GM19035 (cell line): Measurements from ENCODE around the gene NCS1.
"Not testable (repeated sequence)": the region's sequence is repeated elsewhere in the genome, so short reads cannot be mapped to it uniquely, and the experiment has no call there.

Source experiments
- ATAC-seq: cut with Tn5 transposase; IDR thresholded peaks from one replicate; pipeline ENCODE4 v1.9.1; 2021; ENCODE audit not compliant: unreplicated experiment

Gene NCS1

DNA sequence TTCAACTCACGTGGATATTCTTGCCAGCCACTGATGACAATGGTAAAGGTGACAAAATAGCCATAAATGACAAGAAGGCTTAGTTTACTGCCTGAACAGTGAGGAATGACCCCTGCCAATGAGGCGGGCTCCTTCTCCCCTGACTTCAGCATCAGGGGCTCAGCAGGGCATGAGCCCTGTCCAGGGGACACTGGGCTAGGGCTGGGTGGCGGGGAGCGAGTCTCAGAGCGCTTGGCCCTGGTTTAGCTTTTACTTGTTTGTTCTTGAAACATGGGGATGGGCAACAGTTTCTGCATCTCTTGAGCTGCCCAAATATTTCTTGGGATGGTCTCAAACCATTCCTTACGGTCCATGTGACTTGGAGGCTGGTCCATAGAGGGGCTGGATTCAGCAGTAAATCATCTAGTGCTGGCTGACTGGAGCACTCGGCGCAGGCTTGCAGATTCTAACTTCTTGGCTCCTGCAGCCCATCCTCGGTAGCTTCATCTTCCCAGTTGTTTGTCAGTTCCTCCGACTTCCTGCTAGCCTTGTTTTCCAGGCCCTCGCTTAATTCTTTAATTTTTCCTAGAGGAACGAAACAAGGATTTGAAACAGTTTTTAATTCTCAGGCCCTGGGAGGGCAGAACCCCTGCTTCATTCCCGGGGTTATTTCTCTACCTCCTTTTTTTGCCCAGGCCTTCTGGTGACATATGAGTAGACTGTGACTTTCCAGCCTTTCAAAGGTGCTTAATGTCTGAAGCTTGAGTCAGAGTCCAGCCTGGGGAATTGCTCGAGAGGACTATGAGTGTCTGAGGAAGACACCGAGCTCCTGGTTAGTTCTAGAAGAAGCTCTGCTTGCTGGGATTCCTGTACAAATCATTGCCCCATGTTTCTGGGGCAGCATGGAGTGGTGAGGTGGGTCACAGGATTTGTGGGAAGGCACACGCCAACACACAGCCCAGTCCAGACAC is 88.9 kb downstream of the NCS1 start:
- no peak for ATAC-seq

DNA sequence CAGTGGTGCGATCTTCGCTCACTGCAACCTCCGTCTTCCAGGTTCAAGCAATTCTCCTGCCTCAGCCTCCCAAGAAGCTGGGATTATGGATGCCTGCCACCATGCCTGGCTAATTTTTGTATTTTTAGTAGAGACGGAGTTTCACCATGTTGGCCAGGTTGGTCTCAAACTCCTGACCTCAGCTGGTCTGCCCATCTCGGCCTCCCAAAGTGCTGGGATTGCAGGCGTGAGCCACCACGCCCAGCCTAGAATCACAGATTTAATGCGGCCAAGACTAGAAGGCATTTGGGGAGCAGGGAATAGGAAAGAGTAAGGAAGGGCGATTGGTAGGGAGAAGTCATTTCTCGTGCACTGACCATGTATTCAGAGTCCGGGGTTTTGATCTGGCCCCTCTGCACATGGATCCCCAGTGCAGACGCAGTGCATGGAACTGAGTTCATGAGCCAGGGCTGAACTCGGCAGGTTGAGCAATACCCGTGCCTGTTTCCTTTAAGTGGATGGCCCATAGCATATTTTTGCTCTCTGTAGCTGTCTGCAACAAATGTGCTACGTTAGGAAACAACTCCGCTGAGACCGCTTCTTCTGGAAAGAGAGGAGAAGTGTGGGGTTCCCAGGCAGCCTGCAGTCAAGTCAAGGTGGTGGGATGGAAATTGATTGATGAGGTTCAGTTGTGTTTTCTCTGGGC is 90.0 kb downstream of the NCS1 start:
- ATAC-seq, result no peak

DNA sequence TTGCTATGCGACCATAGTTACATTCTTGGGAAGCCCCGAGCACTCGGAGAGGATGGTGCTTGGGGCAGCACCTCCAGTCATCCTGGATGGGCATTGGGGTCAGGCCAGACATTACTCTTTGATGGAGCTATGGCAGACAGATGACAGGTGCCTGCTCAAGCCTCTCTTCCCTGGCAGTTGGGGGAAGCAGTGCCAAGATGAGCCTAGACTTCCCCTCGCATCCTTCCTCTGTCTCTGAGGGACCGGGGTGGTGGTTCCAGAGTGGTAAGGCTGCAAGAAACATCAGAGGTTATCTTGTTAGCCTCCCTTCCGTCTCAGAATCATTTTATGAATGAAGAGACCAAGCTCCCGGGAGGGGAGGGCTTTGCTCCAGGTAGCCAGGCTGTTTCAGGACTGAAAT is 90.6 kb downstream of the NCS1 start:
- ATAC-seq, result no peak

DNA sequence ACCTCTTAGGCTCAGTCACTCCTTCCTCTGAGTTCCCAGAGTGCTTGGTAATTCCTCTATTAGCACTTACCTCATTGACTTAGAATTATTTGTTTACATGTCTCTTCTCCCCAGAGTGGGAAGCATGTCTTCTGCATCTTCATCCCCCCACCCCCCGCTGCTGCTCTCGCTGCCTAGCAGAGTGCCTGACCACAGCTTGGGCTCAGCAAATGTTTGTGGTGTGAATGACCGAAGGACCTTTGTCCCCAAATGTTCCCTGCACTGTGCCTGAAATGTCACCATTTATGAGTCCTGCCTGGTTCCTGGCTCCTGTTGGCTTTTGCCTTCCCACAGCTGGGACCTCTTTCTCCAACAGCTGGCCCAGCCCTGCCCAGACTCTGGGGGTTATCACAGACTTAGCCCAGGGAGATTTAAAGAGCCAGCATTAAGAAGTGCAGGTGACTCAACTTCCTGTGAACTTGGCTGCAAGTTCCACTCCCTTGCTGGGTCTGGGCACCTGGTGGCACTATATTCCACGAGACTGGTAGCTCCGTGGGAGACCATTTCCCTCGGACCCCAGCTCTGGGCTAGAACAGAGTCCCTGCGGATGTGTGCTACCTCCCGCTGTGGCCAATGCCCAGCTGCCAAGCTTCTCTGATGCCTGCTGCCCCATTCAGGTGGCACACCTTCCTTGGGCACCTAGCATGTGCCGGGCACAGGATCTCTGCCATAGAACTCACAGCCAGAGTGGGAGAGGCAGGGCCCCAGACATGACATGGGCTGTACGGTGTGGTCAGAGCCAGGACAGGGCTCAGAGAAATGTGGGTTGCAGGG is 91.6 kb downstream of the NCS1 start:
- no peak for ATAC-seq

DNA sequence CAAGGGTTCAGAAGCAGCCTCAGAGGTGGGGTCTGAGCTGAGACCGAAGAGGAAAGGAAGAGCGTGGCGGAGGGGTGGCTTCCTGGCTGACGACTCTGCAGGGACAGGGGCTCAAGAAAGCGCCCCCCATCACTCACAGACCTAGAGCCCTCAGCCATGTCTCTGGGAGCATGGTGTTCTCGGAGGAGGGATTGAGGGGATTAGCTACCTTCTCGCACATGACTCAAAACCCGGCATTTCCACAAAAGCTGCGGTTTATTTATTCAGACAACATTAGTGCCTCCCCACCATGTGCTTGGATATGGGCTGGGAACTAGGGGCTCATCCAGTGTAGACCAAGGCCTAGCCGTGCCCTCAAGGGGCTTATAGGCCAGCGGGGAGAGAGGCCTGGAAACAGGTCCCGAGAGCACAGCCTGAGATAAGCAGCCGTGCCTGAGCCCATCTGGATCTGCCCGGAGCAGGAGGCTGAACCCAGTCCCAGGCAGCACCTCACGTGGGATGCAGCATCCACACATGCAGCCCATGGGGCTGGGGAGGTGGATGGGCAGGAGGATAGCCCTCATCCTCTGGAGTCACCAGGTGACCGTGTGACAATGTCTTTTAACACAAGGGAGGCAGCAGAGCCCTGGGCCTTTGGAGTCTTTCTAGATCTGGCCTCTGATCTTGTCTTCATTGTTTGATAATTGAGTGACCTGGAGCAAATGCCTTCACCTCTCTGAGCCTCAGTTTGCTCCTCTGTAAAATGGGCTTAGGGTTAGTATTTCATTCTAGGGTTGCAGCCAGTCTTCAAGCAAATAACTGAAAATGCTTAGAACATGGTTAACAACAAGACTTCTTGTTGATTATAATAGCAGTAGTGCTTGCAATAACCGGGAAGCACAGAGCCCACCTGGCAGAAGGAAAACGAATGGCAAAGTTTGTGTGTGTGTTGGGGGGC is 92.5 kb downstream of the NCS1 start:
- ATAC-seq, result no peak

DNA sequence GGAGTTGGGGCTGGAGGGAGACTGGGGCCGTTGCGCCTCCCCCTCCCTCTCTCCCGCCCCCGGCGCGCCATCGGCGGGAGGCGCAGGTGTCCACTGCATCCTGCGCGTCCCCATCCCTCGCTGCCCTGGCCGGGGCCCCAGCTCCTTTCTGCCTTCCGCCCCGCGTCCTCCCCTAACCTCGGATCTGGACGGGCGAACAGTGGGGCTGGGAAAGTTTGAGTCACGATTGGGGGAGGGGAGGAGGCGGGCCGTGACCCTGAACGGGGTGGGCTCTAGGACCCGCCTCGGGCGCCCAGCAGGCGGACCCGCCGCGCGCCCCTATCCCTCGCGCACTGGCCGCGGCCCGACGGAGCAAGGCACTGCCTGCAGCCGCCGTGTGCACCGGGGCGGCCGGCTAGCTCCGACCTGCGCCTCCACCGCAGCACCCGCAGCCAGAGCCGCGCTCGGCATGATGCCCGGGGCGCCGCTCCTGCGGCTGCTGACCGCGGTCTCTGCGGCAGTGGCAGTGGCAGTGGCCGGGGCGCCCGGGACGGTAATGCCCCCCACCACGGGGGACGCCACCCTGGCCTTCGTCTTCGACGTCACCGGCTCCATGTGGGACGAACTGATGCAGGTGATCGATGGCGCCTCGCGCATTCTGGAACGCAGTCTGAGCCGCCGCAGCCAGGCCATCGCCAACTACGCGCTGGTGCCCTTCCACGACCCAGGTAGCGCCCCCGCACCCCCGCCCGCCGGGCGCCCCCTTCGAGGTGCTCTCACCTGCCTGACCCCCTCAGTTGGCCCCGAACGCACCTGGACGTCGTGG is 93.4 kb downstream of the NCS1 start, which contains the start of gene HMCN2:
Gene HMCN2, plus strand, starts transcription at position 330 of the 805 bp plus-strand sequence. Its CDS starts 119 bp downstream, at position 449.
- ATAC-seq, result no peak

DNA sequence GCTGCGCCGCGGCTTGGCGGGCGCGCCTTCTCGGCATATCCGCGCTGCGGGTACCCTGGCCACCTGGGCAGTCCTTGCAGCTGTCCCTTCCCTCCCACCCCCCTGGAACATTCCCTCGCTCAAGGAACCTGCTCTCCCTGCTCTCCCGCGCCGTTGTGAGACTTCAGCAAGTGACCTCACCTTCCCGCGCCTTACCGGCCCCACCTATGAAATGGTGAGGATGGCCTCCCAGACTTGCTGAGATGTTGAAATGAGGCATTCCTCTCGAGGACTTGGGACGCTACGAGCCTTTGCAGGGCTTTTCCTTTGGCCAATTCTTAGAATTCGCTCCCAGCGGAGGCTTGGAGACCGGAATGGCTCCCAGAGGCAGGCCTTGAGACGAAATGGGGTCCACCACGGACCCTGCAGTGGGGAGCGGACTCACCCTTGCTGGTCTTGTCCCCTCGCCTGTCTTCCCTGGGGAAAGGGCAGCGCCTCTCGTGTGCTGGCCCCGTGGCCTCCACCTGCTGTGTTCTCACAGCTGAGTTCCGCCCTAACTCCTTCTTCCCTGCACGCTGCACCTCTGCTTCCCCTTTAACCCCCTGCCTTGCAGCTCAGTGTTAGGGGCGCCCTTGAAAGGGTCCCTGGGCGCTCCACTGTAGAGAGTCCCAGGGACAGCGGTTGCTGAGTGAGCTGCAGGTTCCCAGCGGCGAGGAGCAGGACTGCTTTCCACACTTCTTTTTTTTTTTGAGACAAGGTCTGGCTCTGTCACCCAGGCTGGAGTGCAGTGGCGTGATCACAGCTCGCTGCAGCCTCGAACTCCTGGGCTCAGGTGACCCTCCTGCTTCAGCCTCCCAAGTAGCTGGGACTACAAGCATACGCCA is 94.3 kb downstream of the NCS1 start:
- no peak for ATAC-seq

DNA sequence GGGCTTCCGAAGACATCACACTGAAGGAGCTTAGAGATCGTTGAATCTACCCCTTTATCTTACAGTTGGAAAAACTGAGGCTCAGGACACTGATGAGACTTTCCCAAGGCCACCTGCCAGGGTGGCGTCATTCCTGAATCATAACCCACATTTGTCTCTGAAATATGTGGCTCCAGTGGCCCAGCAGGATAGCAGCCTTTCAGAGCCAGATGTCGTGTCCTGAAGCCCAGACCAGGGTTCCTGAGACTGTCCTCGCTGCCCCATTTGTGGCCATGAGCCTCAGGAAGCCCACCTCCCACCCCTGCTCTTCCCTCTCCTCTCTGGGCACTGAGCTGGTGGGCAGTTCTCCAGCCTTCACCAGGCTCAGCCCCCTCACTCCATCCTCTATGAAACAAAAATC is 95.7 kb downstream of the NCS1 start:
- ATAC-seq, result no peak

DNA sequence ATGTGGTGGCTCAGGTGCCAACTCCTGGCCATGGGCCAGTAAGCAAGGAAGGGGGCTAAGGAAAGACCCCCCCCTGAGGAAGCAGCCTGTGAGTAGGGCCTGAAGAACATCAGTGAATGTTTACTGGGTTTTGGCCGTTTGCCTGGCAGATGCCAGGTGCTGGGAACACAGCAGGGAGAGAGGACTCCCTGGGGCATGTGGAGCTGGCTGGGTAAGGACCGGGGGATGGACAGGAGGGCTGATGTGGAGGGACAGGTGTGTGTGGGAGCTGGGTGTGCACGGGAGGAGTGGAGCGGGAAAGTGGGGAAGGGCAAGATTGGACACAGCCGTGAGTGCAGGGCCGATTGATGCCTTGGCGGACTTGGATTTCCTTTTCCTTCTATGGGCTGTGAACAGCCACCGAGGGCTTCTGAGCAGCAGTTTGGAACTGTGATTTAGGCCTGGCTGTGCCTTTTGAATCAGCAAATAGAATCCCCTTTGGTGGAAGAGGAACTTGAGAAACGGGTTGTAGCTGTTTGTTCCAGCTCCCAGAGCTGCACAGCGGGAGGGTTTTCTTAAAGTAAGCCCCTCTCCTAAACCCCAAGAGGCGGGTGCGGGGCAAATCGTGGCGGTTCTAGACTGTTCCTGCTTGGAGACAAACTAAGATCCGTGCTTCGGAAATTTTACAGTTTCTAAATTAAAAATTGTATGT is 96.5 kb downstream of the NCS1 start:
- no peak for ATAC-seq

DNA sequence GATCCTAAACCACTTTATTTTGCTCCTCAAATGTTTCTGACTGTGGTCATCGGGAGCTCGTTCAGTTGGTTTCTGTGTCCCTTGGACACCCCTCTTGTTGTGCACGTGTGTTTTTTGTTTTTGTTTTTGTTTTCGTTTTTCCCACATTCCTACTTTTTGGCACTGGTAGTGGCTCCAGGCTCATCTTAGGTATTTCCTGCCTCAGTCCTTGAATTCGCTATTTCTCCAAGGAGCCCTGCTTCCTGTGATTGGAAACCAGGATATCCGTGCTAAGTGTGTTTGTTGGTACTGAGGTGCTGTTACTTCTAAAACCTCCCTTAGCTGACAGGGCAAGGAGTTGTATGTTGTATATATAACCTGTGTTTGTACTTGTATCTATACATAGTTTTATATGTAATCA is 99.3 kb downstream of the NCS1 start:
- no peak for ATAC-seq

DNA sequence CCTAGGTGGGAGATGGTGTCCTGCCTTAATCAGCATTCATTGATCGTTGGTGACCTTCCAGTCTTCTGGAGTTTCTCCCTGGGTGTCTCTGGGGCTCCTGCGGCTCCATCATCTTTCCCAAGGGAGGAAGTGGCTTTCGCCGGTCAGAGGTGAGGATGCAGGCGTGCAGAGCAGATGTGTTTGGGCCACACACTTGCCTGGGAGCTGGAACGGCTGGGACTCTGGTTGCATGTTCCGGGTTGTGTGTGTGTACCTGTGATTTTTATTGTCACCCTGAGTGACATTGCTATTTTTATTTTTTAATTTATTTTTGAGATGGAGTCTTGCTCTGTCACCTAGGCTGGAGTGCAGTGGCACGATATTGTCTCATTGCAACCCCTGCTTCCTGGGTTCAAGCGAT is 103.0 kb downstream of the NCS1 start:
- no peak for ATAC-seq

DNA sequence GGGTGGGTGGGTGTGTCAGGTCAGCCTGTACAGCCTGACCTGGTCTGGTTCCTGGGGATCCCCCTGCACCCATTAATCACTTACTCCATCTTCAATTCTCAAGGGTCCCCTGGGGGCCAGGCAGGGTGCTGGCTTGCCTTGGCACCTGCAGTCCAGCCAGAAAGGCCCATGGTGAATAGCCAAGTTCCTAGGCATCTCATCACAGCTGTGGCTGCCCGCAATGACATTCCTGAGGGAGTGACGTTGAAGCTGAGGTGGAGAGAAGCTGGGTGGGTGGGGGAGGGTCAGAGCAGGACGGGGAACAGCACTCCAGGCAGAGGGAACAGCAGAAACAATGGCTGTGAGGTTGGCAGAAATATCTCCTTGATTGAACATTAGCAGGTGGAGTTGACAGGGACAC is 103.9 kb downstream of the NCS1 start:
- ATAC-seq, result no peak

DNA sequence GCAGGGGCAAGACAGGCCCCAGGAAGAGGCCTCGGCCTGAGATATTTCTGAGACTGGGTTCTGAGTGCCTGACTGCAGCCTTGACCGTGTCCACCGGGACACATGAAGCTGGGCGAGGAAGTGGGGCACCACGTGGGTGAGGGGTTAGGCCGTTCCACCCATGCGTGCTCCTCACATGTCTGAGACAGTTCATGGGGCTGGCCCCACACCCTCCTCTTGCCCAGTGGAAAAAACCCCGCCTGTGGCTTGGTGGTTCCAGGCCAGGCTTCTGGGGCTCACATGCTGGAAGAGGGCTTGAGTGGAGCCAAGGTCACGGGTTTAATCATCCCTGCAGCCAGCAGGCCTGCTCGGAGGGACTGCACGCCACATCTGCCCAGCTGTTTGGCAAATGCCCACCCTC is 104.8 kb downstream of the NCS1 start:
- ATAC-seq, result no peak

DNA sequence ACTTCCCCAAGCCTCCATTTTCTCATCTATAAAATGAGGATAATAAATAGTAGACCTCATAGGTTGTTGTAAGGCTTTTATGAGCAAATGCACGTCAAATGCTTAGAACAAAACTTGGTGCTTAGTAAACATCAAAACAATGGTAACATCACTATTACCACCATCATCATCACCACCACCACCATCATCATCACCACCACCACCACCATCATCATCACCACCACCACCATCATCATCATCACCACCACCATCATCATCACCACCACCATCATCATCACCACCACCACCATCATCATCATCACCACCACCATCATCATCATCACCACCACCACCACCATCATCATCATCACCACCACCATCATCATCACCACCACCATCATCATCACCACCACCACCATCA is 105.3 kb downstream of the NCS1 start:
- not testable (repeated sequence) for ATAC-seq

DNA sequence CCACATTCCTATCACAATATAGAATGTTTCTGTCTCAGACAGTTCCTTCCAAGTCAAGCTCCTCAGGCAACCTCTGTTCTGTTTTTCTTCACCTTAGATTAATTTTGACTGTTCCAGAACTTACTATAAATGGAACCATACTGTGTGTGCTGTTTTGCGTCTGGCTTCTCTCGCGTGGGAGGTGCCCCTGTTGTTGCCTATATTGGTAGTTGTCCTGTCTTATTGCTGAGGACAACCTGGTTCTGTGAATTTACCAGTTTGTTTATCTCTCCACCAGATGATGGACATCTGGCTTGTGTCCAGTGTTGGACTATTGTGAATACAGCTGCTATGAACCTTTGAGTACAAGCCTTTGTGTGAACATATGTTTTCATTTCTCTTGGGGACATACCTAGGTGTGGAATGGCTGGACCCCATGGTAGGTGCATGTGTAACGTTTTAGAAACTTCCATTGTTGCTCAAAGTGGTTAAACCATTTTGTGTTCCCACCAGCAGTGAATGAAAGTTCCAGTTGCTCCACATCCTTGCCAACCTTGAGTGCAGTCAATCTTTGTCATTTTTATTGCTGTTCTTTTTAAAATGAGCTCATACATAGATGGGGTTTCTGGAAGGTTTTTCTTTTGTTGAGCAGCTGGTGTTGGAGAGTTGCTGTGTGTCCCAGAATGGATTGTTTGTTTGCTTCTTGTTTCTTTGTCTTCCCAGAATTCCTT is 111.5 kb downstream of the NCS1 start:
- no peak for ATAC-seq

DNA sequence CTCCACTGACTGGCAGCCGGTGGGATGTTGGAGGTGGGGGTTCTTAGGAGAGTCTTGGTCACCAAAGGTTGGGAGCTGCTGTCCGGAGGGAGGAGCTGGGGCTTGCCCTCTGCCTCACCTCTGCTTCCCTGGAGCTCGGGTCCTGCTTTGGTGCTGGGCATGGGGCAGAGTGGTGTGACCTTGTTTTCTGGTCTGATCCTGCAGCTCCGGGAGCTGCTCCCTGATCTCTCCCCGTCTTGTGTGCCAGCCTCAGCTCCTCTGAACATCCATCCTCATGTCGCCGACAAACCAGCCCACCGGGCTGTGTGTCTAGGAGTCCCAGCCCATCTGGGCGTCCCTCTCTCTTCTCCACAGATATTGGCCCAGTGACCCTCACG is 112.0 kb downstream of the NCS1 start:
- ATAC-seq, result no peak

DNA sequence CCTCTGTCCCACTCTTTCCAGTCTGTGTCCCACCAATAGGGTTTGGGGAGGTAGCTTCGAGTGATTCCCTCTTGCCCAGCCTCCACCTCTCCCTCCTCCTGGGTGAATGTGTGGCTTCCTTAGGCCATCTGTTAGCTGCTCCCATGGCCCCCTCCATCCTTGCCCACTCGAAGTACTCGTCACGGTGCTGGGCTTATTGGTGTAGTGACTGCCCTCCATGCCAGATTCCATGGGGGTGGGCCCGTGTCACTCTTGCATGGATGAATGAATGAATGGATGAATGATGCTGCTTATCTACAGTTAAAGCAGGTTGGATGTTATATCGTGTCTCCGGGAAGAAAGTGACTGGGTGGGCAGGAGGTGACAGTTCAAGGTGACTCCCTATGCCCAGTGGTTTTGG is 112.5 kb downstream of the NCS1 start:
- ATAC-seq, result no peak
